HG02642 (cell line): ENCODE data around the gene MMP15.
"Not testable (repeated sequence)": the region's sequence is repeated elsewhere in the genome, so short reads cannot be mapped to it uniquely, and the experiment has no call there.

Experiments
- ATAC-seq: cut with Tn5 transposase; IDR thresholded peaks from one replicate; pipeline ENCODE4 v1.9.1; 2021; ENCODE audit warnings: mild to moderate bottlenecking; ENCODE audit not compliant: unreplicated experiment, poor library complexity

The MMP15 gene

GRCh38 chr16:58046054-58046881 lies 20.7 kb downstream of the MMP15 start:
- ATAC-seq = no peak

- no peak for ATAC-seq
Measured at GRCh38 chr16:58046936-58047335, 21.4 kb downstream of the MMP15 start.

GRCh38 chr16:58047557-58048348 lies 22.2 kb downstream of the MMP15 start:
- ATAC-seq = no peak

- no peak for ATAC-seq
Measured at GRCh38 chr16:58048494-58049231, 23.1 kb downstream of the MMP15 start.

GRCh38 chr16:58049232-58050185 lies 24.0 kb downstream of the MMP15 start:
- ATAC-seq = no peak

GRCh38 chr16:58051296-58051695 lies 25.7 kb downstream of the MMP15 start:
- ATAC-seq = no peak

GRCh38 chr16:58051821-58052603 lies 26.5 kb downstream of the MMP15 start:
- no peak for ATAC-seq

GRCh38 chr16:58053682-58054005 lies 28.1 kb downstream of the MMP15 start:
- ATAC-seq = no peak

GRCh38 chr16:58054289-58054688 lies 28.7 kb downstream of the MMP15 start:
- ATAC-seq = no peak

- no peak for ATAC-seq
Measured at GRCh38 chr16:58056580-58056979, 31.0 kb downstream of the MMP15 start.

GRCh38 chr16:58057121-58057520 lies 31.6 kb downstream of the MMP15 start:
- ATAC-seq = no peak

GRCh38 chr16:58057784-58058183 lies 32.2 kb downstream of the MMP15 start:
- no peak for ATAC-seq

GRCh38 chr16:58062821-58063220 lies 37.3 kb downstream of the MMP15 start:
- ATAC-seq = no peak

- no peak for ATAC-seq
Measured at GRCh38 chr16:58063377-58064076, 38.0 kb downstream of the MMP15 start.

- no peak for ATAC-seq
Measured at GRCh38 chr16:58070585-58070984, 45.0 kb downstream of the MMP15 start.

GRCh38 chr16:58072134-58072533 lies 46.6 kb downstream of the MMP15 start:
- ATAC-seq = not testable (repeated sequence)

GRCh38 chr16:58073086-58073485 lies 47.5 kb downstream of the MMP15 start:
- ATAC-seq = not testable (repeated sequence)

GRCh38 chr16:58074657-58075056 lies 49.1 kb downstream of the MMP15 start:
- ATAC-seq = no peak

GRCh38 chr16:58076514-58076913 lies 51.0 kb downstream of the MMP15 start:
- no peak for ATAC-seq
